HG03103 (cell line): ENCODE results near the gene RCL1.

Experiments used
- ATAC-seq: cut with Tn5 transposase; IDR thresholded peaks from one replicate; pipeline ENCODE4 v1.9.1; 2021; ENCODE audit warnings: low read depth; ENCODE audit not compliant: unreplicated experiment

RCL1 gene

DNA sequence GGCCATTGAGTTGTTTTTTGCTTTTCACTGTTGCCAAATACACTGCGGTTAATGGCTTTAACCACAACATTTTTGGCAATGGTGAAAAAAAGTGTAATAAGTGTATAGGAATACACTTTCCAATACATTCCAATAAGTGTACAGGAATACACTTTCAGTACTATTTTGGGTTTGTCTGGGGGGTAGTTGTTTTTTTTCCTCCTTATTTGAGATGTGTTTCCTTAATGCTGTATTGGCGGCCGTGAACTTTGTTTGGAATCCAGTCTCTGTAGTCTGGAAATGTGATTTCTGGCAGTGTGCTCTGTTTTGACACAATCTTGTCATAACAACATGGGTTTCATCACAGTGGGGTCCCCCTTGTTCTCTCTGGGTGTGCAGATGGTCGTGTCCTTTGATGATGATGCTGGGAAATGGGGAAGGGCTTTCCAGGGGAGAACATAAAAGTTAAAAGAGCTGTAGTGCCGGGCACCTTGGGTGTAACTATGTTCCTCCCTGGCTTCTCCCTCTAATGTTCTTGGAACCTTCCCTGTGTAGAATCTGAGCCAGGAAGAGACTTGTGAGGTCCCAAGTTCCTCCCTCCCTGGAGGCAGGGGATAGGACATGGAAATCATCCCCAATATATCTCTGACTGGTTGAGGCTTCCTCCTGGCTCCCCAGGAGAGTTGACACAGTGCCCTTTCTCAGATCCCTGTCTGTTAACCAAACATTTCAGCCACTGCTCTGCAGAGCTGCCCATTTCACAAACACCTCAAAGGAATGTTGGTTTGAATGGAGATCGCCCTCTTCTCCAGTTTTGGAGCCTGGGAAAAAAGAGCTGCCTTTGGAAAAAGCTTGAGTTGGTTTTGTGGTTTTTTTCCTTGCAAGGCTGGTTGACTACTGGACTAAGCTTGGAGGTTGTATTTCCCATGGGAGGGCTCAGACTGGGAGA is 44.8 kb downstream of the RCL1 start:
- no peak for ATAC-seq

DNA sequence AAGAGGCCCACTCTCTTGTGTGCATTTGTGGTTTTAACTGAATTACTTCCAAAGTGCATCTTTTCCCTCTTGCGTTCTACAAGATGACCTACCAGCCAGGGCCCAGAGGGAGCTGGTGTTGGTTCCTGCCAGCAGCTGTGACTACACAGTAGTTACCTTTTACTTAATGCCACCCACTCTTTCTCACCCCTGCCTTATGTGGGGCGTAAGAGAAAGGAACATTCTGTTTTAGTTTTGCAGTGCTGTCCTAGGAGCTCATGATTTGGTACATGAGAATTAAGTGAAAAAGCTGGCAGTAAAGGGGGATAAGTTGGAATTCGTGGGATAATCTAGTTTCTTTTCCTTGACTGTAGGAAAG is 45.4 kb downstream of the RCL1 start:
- no peak for ATAC-seq

DNA sequence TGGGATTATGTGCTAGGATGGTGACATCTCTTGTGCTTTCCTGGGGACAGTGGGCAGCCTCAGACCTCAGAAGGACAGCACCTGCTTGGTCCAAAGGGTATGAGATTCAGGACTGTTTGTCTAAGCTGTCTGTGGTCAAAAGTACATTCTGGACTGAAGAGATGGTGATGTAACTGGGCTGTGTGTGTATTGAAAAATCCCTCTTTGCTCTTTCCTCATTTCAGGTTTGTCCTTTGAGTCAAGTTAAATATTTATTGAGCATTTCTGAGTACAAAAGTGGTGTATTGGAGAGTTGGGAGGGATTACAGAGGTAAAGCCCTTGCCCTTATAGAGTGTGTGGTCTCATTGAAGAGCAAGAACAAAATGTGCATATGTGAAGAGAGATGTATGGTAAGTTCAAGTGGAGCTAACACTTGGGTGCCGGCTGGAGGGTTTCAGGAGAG is 46.7 kb downstream of the RCL1 start:
- ATAC-seq = no peak

DNA sequence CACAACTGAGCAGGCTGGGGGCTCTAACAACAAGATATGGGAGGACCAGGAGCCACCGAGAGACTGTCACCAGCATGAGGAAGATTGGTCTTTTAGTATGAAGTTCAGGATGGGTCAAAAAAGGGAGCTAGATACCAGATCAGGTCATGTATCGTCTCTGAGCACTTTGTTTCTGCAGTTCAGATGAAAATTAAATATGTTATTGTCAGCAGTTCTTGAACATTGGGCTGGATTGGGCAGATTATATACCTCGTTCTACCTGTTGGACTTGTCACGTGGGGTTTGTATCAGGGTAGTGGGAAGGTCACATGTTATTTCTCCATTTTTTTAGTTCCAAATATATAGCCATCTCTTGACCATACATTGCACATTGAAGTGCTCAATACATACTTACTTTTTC is 47.3 kb downstream of the RCL1 start:
- no peak for ATAC-seq

DNA sequence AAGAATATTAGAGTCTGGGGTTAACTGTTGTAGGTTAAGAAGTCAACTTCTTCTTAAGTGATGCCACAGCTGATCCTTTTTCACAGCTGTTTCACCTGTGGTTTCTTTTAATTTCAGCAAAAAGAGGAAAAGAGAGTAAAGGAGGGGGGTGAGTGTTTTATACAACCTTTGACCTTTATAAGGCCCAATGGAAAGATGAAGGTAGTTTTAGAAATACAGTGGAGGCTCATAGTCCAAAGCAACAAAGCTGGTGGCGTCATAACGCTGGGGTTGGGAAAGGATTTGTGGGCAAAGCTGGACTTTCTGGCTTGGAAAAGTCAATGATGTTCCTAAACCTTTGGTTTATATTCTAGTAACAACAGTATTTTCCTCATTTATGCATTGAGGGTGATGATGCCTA is 49.5 kb downstream of the RCL1 start:
- ATAC-seq = no peak

DNA sequence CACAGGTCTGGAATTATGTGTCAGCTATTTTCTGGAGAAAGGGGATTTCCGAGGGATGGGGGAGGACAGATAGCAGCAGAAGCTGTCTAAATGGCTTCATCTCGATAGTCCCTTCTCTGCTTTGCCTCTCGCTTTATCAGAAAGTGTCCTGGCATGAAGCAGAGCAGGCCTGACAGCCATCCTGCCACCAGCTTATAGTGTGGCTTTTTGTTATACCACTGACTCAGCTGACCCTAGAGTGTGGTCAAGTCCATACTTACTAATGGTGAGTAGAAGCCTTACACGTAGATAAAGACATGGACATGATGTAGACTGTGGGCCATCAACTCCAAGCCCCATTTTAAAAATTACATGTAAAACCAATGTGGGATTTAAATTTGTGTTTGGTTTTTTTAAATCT is 50.0 kb downstream of the RCL1 start:
- ATAC-seq = no peak

DNA sequence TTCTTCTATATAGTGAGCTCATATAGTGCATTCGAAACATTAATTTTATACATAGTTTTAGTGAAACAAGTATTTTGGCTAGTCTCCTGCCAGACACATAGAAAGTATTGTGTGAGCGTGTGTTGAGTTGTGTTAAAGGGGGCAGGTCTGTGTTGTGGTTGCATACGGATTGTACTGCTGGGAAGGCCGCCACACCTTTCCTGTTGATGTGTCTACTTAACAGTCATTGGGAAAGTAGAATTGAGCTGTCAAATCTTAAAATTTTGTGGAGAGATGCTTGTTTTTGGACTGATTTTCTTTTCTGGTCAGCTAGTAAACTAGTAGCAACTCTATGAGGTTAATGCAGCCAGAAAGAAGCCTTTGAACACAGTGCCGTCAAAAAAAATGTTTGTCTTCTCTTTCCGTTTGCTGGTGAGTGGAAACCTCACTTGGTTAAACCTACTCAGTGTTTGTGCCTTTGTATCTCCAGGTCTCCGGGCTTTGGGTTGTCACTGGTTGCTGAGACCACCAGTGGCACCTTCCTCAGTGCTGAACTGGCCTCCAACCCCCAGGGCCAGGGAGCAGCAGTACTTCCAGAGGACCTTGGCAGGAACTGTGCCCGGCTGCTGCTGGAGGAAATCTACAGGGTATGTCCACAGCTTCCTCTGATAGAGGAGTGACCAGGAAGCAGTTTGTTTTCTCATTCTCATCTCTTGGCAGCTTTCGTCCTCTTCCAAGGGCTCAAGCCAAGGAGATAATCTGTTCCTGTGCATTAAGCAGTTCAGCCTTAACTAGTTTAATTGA is 51.5 kb downstream of the RCL1 start:
- no peak for ATAC-seq

DNA sequence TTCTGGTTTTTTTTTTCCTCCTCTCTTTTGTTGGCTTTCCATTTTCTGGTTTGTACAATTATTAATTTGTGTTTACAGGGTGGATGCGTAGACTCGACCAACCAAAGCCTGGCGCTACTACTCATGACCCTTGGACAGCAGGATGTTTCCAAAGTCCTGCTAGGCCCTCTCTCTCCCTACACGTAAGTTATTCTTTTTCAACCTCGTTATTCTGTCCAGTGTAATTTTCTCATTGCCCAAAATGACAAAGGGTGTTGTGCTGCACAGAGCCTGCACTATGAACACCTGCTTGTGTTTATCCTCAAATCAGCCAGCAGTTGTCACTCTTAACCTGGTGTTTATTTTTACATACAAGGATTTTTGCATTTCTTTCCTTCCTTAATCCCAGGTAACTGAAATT is 56.6 kb downstream of the RCL1 start:
- no peak for ATAC-seq

DNA sequence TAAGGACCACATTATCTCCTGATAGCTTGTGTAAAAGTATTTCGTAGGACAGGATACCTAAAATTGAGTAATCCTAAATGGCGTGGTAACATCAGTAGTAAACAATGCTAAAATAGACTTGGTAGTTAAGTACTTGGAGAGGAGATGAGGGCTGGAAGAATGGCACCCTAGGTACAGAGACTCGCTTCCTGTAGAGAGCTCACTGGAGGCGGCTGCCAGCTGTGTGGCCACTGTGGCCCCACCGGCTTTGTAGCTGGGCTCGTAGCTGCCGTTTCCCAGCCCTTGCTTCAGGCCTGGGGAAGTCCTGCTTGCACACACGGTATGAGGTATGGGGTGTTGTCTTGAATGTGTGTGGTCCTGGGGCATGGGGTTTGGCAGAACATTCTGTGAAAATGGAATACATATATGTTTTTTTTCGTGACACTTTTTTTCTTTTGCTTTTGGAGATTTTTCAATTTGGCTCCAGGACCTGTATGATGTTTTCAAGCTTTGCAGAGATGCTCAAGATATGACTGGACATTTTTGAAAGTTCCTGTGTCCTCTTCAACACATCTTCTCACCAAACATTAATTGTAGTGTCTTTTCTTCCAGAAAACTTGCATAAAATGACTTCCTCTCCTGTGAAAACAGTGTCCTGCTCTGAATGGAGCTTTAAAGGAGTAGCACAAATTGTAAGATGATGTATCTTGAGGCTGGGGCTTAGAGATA is 58.0 kb downstream of the RCL1 start:
- ATAC-seq = no peak

DNA sequence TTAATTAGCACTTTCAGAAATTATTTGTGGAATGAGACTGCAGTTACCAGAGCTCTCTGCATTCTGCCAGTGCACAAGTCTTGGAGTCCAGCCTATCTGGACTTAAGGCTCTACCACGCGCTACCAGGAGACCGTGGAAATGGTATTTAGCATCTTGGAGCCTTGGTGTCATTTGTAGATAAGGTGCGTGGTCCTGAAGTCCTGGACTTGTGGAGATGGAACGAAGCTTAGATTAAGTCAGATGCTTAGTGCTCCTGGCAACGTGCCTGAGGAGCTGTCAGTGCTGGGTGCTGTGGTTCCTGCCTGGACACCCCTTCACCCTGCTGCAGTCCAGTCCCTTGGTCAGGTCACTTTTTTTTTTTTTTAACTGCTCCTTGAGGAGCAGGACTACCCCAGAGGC is 59.7 kb downstream of the RCL1 start:
- ATAC-seq = no peak

DNA sequence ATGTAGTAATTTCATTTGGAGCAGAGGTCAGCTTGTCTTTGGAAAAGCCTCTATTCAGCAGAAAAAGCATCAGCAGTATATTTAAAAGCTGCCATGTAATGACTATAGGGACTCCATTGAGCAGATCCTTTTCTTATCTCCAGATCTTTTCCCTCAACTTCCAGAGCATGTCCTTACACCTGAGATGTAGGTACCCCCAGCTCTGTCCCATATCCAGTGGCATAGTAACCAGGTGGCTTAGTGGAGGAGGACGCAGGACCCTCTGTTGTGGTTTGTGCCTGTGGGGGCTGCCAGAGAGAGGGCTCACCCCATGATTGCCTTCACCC is 61.5 kb downstream of the RCL1 start:
- no peak for ATAC-seq

DNA sequence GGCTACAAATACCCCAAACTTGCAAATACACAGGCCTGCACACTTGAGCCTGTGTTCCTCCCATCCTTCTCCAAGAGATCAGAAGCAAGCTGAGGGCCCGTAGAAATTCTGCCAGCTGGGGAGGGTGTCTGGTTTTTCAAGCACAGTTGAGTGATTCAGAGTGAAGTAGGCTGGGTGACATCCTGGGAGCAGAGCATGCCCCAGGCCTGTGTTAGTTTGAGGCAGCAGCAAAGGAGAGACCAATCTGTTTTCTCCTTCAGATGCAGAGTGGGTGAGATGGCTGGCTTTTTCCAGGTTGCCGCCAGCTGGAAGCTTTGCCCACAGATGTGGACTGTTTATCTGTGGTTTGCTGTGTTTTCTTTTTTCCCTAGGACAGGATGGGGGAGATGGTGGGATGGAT is 63.1 kb downstream of the RCL1 start:
- no peak for ATAC-seq

DNA sequence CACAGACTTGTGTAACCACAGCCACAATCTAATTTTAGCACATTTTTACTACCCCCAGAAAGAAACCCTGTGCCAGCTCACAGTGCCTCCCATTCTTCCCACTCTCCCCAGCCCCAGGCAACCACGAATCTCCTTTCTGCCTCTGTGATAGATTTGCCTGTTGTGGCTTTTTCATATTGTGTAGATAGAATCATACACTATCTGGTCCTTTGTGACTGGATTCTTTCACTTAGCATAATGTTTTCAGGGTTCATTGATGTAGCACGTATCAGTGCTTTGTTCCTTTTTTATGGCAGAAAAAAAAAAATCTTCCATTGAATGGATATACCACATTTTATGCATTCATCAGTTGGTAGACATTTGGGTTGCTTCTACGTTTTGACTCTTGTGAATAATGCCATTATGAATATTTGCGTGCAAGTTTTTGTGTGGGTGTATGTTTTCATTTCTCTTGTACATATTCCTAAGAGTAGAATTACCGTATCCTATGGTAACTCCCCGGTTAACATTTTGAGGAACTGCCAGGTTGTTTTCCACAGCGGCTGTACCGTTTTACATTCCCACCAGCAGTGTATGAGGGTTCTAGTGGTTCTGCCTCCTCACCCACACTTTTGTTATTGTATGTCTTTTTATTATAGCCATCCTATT is 64.5 kb downstream of the RCL1 start:
- ATAC-seq = no peak

DNA sequence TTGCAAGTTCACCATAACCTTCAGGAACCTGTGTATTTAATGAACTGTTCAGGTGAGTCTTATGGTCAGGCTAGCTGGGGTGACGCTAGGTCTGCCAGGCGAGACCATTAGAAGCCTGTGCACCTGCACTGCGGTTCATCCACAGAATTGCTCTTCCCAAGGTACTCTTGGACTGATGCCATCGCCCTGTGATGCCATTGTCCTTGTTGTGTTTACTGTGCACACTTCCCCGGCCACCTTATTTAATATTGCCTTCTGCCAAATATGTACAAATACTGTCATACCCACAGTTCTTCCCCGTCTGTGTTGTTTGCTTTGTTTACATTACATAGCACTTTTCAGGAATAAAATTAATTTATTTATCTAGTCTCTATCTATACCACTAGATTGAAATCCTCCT is 66.3 kb downstream of the RCL1 start:
- no peak for ATAC-seq

DNA sequence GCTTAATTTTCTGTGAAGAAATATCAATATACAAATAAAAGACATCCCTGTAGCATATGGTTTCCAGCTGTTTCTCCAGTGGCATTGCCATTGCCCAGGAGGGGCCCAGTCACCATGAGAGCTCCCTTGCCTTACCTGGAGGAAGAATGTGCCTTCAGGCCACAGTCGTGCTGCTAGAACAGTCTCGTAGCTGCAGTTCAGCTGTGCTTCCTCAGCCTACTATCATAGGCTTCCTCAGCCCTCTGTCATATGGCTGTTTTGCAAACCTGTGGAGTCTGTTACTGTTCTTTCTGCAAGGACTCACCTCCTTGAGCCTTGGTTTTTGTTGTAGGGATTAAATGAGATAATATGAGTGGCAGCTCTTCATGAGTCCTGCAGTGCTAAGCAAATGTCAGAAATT is 67.6 kb downstream of the RCL1 start:
- no peak for ATAC-seq

DNA sequence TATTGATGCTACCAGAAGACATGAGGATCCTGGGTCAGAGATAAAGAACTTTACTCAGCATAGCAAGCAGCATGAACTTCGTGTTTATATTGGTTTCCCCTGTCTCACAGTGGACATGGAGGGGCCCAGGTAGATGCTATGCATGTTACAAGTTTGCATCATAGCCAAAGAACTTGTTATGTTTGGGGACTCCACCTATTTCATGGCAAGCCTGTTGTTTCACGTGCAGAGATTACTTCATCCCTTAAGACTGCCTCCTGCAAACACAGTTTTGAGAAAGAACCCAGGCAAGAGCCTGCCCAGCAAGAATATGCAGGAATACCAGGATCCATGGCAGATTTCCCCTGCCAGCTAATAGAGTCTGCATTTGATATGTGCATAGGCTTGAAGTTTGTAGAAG is 68.4 kb downstream of the RCL1 start:
- ATAC-seq = no peak

DNA sequence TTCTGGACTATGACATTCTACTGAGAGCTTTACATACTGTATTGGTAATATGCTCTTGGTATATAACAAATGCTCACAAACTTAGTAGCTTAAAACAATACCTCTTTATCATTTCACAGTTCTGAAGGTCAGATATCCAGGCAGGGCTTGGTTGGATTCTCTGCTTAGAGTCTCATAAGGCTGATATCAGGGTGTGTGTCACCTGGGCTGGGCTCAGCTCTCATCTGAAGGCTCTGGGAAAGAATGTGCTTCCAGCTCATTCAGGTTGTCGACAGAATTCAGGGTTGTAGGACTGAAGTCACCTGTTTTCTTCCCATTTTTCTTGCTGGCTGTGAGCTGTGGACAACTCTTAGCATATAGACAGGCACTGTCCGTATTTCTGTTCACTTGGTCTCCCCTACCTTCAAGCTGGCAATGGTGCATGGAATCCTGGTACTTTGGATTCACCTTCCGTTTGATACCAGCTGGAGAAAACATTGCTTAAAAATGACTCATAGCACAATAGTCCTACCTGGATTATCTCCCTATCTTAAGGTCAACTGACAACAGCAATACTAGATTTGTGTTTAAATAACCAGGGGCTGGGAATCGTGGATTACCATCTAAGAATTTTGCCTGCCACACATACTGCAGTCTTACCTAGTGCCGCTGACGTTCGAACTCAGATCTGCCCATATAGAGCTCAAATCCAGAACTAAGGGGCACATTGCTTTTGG is 69.2 kb downstream of the RCL1 start:
- no peak for ATAC-seq

DNA sequence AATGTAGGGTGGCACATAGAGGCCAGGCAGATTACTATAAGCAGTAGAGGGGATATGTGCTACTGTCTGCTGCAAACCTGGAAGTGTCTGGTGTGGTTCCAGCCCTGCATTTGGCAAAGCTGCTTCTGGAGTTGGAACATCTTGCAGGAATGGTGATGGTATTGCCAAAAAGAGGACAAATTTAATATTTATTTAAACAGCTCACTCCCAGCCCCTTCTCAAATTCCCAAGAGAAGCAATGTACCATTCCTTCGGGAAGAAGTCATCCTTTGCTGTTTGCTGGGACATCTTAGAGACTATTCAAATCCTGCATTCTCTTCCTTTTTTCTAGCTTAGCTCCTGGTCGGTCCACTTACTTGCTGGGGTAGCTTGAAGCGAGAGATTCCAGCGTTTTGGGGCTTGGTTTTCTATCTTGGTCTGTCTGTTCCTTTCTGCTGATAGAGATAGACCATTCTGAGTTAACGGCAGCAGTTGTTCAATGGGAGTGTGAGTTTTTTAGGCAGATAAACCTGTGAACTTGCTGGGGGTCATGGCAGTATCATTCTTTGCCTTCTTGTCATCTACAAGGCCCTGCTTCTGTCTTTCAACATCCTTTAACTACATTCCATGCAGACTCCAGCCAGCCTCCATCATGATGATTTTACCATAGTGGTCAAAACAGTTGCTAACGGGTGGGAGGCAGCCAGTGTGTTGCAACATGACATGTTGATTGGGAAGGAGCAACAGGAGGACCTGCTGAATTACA is 69.9 kb downstream of the RCL1 start:
- ATAC-seq = no peak

DNA sequence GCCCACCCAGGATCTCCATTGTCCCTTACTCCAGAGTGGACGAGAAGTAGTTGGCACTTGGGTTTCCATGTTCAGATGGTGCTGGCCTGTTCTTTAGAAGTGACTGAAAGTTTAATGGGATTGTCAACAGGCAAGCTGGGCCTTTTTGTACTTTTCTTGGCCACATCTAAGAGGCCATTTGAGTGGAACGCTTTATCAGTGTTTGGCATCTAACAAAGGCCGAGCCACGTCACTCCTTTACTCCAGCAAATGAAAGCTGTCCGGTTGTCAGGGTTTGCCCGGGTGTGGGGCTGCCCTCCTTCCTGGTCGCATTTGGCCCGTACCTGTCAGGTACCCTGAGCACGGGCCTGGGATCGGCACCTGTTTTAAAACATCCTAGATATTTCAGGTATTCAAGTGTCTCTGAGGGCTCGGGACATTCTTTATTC is 71.5 kb downstream of the RCL1 start:
- no peak for ATAC-seq

DNA sequence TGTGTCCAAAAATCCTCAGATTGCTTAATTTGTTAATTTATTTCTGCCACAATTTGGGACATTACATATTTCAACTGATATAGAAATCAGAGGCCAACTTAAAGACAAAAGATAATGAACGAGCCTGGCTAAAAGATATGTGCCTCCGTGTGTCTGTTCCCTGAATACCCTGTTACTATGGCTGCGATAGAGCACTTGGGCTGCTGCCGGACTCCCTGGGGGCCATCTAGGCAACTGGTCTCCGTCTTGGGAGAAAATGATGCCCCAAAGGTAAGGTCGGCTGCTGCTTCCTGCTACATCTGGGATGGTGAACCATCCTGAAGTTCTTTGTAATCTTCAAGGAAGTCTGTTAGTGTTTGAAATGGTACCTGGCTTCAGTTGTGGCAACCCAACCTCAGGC is 72.0 kb downstream of the RCL1 start:
- no peak for ATAC-seq
